ENCODE results near the gene BTBD16. TPM values are rescaled to one million over a fixed set of nuclear protein-coding genes. Genes with fewer than 3 reads are reported as not detected.

Gene BTBD16
- total and polyA plus RNA-seq, 4 experiments from 2014 or later: 0.09 TPM; not detected in 3

DNA sequence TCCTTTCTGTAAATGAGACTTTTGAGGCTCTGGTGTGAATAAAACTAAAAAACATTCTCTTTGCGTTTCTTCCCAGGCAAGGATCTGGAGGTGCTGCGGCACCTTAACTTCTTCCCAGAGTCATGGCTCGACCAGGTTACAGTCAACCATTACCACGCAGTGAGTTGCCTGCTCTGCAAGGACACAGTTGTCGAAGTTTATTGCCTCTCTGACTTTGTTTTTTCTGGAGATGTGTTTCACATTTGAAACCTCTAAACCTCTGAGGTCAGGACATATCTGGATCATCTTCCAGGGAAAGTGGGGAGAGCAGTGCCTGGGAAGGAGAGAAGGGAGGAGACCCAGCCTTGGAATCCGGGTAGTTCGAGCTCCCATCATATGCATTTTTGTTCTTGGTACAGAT, 60.0 kb downstream of the BTBD16 start:
- POLR2A ChIA-PET (ENCODE audit: partially characterized antibody): no interaction called here

DNA sequence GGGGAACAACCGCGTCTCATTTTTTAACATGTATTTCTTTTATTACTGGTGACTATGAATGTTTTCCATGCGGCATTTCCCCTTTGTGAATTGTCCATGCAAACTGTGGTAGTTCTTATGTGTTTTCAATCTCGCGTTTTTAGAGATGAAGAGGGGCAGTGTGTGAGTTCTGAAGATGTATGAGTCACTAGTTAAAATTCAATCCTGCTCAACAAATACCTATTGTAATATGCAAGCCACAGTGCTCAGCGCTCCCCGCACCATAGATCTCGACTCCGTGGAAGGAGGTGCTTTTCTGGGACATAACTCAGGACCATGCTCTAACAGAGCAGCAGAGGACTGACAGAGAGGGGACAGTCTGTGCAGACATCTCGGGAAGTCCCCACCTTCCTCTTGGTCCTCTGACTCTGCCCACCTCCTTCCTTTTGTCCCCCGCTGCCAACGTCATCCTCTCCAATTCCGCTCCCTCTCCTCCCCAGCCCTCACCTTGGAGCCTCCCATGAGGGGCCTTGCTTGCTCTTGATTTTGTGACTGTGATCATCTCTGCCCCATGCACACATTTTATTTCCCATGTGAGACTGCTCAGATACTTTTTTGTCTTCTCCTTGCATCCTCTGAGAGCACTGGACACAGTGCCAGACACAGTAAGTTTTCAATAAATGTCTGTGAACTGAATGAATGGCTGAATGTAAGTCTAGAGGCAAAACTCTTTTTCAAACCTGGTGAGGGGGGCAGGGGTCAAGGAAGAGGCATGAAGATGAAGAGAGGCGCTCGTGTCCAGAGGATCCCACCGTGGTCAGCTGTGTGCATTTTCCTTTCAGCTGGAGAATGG, 60.7 kb downstream of the BTBD16 start:
- Histone ChIP-seq H3K4me1 (ENCODE audit: insufficient read depth, low read length) (no peaks in the 10 kb centered on the region), H3K4me3 (ENCODE audit: low read length in 2 of 2) (no peak overlapping the region), H3K27ac (ENCODE audit: low read depth, low read length) (no peak overlapping the region), H3K9me3 (ENCODE audit: control insufficient read depth in 1 of 2, low read length in 2 of 2) (no peaks in the 10 kb centered on the region), H3K36me3 (ENCODE audit: insufficient read depth, low read length) (no peaks in the 10 kb centered on the region), H3K27me3 (ENCODE audit: insufficient read depth, low read length) (no peaks in the 10 kb centered on the region)
- ChIA-PET POLR2A (ENCODE audit: partially characterized antibody) (no interaction called here), CTCF (ENCODE audit: partially characterized antibody) (interaction anchor here (2.4 to 3.9 kb wide), 2 partner anchors 33 to 103 kb away, joined by 5 to 17 read pairs; no protein-coding TSS in a partner anchor)
- intact Hi-C loops (cut with micrococcal nuclease): no loop called here
- Mint-ChIP-seq H3K27me3 (peaks cover 10 to 13% of the 10 kb centered on the region in 2 donors), H3K27ac (peak overlapping the region in 1 of 7 donors; percentile 4), H3K9me3 (no peaks in the 10 kb centered on the region), H3K36me3 (no peaks in the 10 kb centered on the region), H3K4me3 (no peak overlapping the region), H3K4me1 (no peaks in the 10 kb centered on the region)
- no peak for DNase-seq

More for the DNA sequence above, 60.0 kb downstream of the BTBD16 start:
- H3K4me1 ChIP-seq (ENCODE audit: insufficient read depth, low read length): no peaks in the 10 kb centered on the region
- no peak overlapping the region for H3K4me3 Mint-ChIP-seq
- peaks cover 0 to 2% (median 0%) of the 10 kb centered on the region in 8 donors for H3K9me3 Mint-ChIP-seq
- no peak overlapping the region for H3K27ac Mint-ChIP-seq
- H3K27me3 ChIP-seq (ENCODE audit: insufficient read depth, low read length): no peaks in the 10 kb centered on the region
- no peaks in the 10 kb centered on the region for H3K36me3 ChIP-seq (ENCODE audit: insufficient read depth, low read length)
- CTCF ChIA-PET (ENCODE audit: partially characterized antibody): no interaction called here
- no peaks in the 10 kb centered on the region for H3K36me3 Mint-ChIP-seq
- H3K27me3 Mint-ChIP-seq: peaks cover 13 to 16% of the 10 kb centered on the region in 2 donors
- no peaks in the 10 kb centered on the region for H3K9me3 ChIP-seq (ENCODE audit: control insufficient read depth in 1 of 2, low read length in 2 of 2)
- intact Hi-C loops (cut with micrococcal nuclease): no loop called here
- DNase-seq: no peak
- H3K4me3 ChIP-seq (ENCODE audit: low read length in 2 of 2): no peak overlapping the region
- no peak overlapping the region for H3K27ac ChIP-seq (ENCODE audit: low read depth, low read length)
- no peaks in the 10 kb centered on the region for H3K4me1 Mint-ChIP-seq

DNA sequence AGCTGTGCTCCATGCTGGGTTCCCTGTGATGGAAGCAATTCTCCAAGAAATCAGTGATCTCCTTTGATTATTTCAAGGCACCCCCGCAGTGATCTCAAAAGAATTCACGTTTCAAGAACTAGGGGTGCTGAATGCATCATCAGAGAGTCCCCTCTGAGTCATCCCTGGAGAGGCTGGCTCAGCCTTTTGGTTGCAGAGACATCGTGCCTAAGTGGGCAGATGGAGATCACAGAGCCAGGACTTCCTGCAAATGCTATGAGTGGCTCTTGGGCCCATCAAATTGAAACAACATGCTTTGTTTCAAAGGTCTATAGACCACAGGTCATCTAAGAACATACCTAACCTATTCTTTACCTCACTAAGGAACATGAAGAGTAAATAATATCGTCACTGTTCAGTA, 61.9 kb downstream of the BTBD16 start:
- no peaks in the 10 kb centered on the region for H3K9me3 Mint-ChIP-seq
- H3K36me3 ChIP-seq (ENCODE audit: insufficient read depth, low read length): no peaks in the 10 kb centered on the region
- no peaks in the 10 kb centered on the region for H3K4me1 Mint-ChIP-seq
- H3K27ac Mint-ChIP-seq: no peak overlapping the region
- peaks cover 10 to 13% of the 10 kb centered on the region in 2 donors for H3K27me3 Mint-ChIP-seq
- H3K27me3 ChIP-seq (ENCODE audit: insufficient read depth, low read length): no peaks in the 10 kb centered on the region
- no peak overlapping the region for H3K4me3 Mint-ChIP-seq
- H3K4me1 ChIP-seq (ENCODE audit: insufficient read depth, low read length): no peaks in the 10 kb centered on the region
- intact Hi-C loops (cut with micrococcal nuclease): no loop called here
- no peak overlapping the region for H3K4me3 ChIP-seq (ENCODE audit: low read length in 2 of 2)
- ChIA-PET CTCF (ENCODE audit: partially characterized antibody) (interaction anchor here (1.9 to 3.9 kb wide), 3 partner anchors 10 to 102 kb away, joined by 5 to 17 read pairs (median 6); no protein-coding TSS in a partner anchor), POLR2A (ENCODE audit: partially characterized antibody) (no interaction called here)
- H3K36me3 Mint-ChIP-seq: no peaks in the 10 kb centered on the region
- no peak for DNase-seq
- no peaks in the 10 kb centered on the region for H3K9me3 ChIP-seq (ENCODE audit: control insufficient read depth in 1 of 2, low read length in 2 of 2)
- no peak overlapping the region for H3K27ac ChIP-seq (ENCODE audit: low read depth, low read length)

DNA sequence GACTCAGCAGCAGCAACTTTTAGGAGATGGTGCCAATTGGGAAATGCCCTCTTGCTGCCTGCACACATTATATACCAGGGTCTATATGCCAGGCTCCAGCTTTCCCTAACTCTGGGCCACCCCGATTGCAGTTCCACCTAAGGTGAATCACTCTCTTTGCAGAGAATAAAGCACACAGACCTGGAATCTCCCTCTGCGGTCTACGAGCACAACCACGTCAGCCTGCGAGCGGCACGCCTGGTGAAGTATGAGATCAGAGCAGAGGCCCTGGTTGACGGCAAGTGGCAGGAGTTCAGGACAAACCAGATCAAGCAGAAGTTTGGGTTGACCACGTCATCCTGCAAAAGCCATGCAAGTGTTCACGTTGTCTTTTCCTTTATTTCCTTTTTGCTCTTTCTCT, 65.2 kb downstream of the BTBD16 start:
- H3K4me3 Mint-ChIP-seq: no peak overlapping the region
- CTCF ChIA-PET (ENCODE audit: partially characterized antibody): interaction anchor here (3.9 kb wide), 1 partner anchor 98 kb away, joined by 17 read pairs; no protein-coding TSS in a partner anchor
- peak in 1 of 5 donors; percentile 38 for DNase-seq

DNA sequence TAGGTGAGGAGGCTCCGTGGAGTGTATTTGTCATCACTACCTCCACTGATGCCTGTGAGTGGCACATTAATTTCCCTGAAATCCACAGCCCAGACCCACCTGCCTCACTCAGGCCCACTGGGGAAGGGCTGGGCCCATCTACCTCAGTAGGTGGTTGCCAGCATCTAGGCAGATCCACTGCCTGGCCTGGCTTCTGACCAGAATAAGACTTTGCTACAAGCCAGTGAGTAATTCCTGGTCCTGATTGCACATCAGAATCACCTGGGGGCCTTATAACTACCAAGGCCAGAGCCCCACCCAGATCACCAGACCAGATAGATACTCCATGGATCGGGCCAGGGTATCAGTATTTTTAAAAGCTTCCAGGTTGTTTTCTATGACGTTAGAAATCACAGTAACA, 65.9 kb downstream of the BTBD16 start:
- Histone ChIP-seq H3K4me3 (ENCODE audit: low read length in 2 of 2) (no peak overlapping the region), H3K4me1 (ENCODE audit: insufficient read depth, low read length) (no peaks in the 10 kb centered on the region), H3K36me3 (ENCODE audit: insufficient read depth, low read length) (no peaks in the 10 kb centered on the region), H3K9me3 (ENCODE audit: control insufficient read depth in 1 of 2, low read length in 2 of 2) (no peaks in the 10 kb centered on the region), H3K27ac (ENCODE audit: low read depth, low read length) (no peak overlapping the region), H3K27me3 (ENCODE audit: insufficient read depth, low read length) (no peaks in the 10 kb centered on the region)
- no peaks in the 10 kb centered on the region for H3K4me1 Mint-ChIP-seq
- no peaks in the 10 kb centered on the region for H3K36me3 Mint-ChIP-seq
- no peak overlapping the region for H3K27ac Mint-ChIP-seq
- CTCF ChIA-PET (ENCODE audit: partially characterized antibody): no interaction called here
- H3K27me3 Mint-ChIP-seq: peaks cover 4 to 8% of the 10 kb centered on the region in 2 donors
- POLR2A ChIA-PET (ENCODE audit: partially characterized antibody): no interaction called here
- H3K9me3 Mint-ChIP-seq: no peaks in the 10 kb centered on the region
- no peak for DNase-seq
- H3K4me3 Mint-ChIP-seq: no peak overlapping the region
- intact Hi-C loops (cut with micrococcal nuclease): no loop called here

More for the DNA sequence above, 65.2 kb downstream of the BTBD16 start:
- H3K36me3 Mint-ChIP-seq: no peaks in the 10 kb centered on the region
- peaks cover 5 to 13% of the 10 kb centered on the region in 2 donors for H3K27me3 Mint-ChIP-seq
- H3K9me3 ChIP-seq (ENCODE audit: control insufficient read depth in 1 of 2, low read length in 2 of 2): no peaks in the 10 kb centered on the region
- H3K36me3 ChIP-seq (ENCODE audit: insufficient read depth, low read length): no peaks in the 10 kb centered on the region
- POLR2A ChIA-PET (ENCODE audit: partially characterized antibody): no interaction called here
- no peaks in the 10 kb centered on the region for H3K9me3 Mint-ChIP-seq
- no peaks in the 10 kb centered on the region for H3K27me3 ChIP-seq (ENCODE audit: insufficient read depth, low read length)
- intact Hi-C loops (cut with micrococcal nuclease): no loop called here
- no peak overlapping the region for H3K27ac Mint-ChIP-seq
- H3K4me1 ChIP-seq (ENCODE audit: insufficient read depth, low read length): no peaks in the 10 kb centered on the region
- H3K27ac ChIP-seq (ENCODE audit: low read depth, low read length): no peak overlapping the region
- H3K4me1 Mint-ChIP-seq: no peaks in the 10 kb centered on the region
- no peak overlapping the region for H3K4me3 ChIP-seq (ENCODE audit: low read length in 2 of 2)

DNA sequence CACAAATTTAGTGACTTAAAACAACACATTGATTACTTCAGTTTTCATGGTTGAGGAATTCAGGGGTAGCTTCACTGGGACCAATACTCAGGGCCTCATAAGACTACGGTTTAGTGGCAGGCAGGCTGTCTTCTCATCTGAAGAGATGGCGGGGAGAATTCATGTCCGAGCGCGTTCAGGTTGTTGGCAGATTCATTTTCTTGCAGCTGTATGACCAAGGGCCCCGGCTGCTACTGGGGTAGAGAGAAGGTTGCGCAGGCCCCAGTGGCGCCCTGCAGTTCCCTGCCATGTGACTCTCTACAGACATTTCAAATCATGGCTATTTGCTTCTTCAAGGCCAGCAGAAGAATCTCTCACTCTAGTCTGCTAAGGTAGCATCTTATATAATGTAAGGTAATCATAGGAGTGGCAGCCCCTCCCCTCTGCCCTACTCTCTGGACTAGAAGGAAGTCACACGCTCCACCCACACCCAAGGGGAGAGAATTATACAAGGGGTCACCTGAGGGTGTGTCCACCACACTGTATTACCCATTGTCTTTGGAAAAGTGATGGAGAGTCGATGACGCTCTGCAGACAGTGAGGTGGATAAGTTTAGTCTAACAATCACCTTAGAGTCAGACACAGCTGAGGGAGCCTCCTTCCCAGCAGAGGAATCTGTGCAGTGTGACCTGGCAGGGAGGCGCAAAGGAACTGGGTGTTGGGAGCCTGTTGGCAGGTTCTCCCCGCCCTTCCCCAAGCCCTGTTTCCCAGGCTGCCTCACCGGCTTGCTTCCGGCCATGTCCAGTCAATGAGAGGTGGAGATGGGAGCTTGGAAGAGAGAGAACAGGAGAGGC, 67.7 kb downstream of the BTBD16 start:
- Histone ChIP-seq H3K27ac (ENCODE audit: low read depth, low read length) (no peak overlapping the region), H3K36me3 (ENCODE audit: insufficient read depth, low read length) (no peaks in the 10 kb centered on the region), H3K4me3 (ENCODE audit: low read length in 2 of 2) (no peak overlapping the region), H3K9me3 (ENCODE audit: control insufficient read depth in 1 of 2, low read length in 2 of 2) (no peaks in the 10 kb centered on the region), H3K27me3 (ENCODE audit: insufficient read depth, low read length) (no peaks in the 10 kb centered on the region), H3K4me1 (ENCODE audit: insufficient read depth, low read length) (no peaks in the 10 kb centered on the region)
- ChIA-PET CTCF (ENCODE audit: partially characterized antibody) (interaction anchor here (0.9 to 3.4 kb wide), 5 partner anchors 40 to 227 kb away, joined by 3 to 19 read pairs (median 5); no protein-coding TSS in a partner anchor), POLR2A (ENCODE audit: partially characterized antibody) (no interaction called here)
- no peak for DNase-seq
- peaks cover 1 to 2% of the 10 kb centered on the region in 2 donors for H3K27me3 Mint-ChIP-seq
- no peaks in the 10 kb centered on the region for H3K36me3 Mint-ChIP-seq
- H3K9me3 Mint-ChIP-seq: no peaks in the 10 kb centered on the region
- no peak overlapping the region for H3K27ac Mint-ChIP-seq
- intact Hi-C loops (cut with micrococcal nuclease): no loop called here
- H3K4me1 Mint-ChIP-seq: peaks cover 3 to 9% (median 6%) of the 10 kb centered on the region in 4 donors
- no peak overlapping the region for H3K4me3 Mint-ChIP-seq
